ENCODE results near the gene HNF1B.

Gene HNF1B, protein sequence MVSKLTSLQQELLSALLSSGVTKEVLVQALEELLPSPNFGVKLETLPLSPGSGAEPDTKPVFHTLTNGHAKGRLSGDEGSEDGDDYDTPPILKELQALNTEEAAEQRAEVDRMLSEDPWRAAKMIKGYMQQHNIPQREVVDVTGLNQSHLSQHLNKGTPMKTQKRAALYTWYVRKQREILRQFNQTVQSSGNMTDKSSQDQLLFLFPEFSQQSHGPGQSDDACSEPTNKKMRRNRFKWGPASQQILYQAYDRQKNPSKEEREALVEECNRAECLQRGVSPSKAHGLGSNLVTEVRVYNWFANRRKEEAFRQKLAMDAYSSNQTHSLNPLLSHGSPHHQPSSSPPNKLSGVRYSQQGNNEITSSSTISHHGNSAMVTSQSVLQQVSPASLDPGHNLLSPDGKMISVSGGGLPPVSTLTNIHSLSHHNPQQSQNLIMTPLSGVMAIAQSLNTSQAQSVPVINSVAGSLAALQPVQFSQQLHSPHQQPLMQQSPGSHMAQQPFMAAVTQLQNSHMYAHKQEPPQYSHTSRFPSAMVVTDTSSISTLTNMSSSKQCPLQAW

DNA sequence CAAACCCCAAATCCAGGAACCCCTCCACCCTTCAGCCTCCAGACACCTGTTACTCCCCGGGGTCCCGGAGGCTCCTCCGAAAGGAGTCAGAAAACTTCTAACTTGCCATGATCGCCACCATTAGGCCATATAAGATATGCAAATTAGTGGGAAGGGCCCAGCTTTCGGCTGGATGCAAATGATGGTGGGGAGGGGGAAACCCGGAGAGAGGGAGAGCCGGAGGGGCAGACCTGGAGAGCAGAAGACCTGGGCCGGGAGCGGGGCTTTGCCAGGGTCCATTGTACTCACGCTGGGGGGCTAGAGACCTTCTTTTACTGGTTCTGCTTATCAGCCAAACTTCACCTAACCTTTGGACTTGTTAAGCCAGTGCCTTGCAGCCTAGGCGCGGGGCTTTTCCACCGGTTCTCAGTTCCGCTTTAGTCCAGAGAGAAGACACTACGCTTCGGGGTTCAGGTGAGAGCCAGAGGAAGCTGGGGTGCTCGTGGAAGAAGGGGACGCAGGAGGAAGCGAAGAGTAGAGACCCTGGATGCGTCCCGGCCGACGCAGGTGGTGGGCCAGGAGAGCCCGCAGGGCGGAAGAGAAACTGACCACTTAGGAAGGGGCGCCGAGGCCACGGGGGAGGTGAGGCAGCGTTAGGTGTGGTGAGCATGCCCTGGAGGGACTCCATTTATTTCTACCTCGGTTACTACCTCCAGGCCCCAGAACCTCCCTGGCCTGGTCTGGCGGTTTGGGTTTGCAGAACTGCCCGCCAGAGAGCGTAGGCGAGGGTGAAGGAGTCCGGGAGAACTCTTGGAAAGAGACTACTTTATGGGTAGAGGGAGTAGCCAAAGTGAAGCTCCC is at the start of gene HNF1B:
HNF1B (minus strand) TSS at position 99 of the 840 bp plus-strand sequence. CDS start 175 bp downstream, outside the sequence.
- Histone ChIP-seq H3K4me3 (peak within 1 kb of the TSS; percentile 32), H3K27ac (no peak within 1 kb of the TSS)
- TF ChIP-seq, protein P1, sequence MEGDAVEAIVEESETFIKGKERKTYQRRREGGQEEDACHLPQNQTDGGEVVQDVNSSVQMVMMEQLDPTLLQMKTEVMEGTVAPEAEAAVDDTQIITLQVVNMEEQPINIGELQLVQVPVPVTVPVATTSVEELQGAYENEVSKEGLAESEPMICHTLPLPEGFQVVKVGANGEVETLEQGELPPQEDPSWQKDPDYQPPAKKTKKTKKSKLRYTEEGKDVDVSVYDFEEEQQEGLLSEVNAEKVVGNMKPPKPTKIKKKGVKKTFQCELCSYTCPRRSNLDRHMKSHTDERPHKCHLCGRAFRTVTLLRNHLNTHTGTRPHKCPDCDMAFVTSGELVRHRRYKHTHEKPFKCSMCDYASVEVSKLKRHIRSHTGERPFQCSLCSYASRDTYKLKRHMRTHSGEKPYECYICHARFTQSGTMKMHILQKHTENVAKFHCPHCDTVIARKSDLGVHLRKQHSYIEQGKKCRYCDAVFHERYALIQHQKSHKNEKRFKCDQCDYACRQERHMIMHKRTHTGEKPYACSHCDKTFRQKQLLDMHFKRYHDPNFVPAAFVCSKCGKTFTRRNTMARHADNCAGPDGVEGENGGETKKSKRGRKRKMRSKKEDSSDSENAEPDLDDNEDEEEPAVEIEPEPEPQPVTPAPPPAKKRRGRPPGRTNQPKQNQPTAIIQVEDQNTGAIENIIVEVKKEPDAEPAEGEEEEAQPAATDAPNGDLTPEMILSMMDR (IDR thresholded peaks at IDR 0.05) = no peak
- no peak for DNase-seq (ENCODE audit: low spot score)

DNA sequence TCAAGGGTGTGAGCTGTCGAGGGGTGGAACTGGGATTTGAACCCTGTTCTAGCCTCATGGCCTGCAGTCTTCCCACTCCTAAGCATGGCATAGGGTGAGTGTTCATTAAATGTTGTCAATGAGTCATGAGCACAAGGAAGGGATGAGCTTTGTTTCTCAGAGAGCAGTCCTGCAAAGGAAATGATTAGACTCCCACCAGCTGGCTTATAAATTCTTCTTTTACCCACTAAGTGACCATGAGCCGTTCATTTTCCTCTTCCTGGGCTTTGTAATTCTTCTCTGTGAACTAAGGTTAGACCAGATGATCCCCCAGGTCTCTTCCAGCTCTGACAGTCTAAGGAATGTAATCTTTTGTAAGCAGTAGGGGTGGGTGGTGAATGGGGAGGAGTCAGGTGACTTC is 47.9 kb upstream of the HNF1B start:
- H3K4me3 ChIP-seq = no peak overlapping the region
- no peak overlapping the region for H3K27ac ChIP-seq
- TF ChIP-seq, protein P1 (IDR thresholded peaks at IDR 0.05) = no peak
- no peak for DNase-seq (ENCODE audit: low spot score)

DNA sequence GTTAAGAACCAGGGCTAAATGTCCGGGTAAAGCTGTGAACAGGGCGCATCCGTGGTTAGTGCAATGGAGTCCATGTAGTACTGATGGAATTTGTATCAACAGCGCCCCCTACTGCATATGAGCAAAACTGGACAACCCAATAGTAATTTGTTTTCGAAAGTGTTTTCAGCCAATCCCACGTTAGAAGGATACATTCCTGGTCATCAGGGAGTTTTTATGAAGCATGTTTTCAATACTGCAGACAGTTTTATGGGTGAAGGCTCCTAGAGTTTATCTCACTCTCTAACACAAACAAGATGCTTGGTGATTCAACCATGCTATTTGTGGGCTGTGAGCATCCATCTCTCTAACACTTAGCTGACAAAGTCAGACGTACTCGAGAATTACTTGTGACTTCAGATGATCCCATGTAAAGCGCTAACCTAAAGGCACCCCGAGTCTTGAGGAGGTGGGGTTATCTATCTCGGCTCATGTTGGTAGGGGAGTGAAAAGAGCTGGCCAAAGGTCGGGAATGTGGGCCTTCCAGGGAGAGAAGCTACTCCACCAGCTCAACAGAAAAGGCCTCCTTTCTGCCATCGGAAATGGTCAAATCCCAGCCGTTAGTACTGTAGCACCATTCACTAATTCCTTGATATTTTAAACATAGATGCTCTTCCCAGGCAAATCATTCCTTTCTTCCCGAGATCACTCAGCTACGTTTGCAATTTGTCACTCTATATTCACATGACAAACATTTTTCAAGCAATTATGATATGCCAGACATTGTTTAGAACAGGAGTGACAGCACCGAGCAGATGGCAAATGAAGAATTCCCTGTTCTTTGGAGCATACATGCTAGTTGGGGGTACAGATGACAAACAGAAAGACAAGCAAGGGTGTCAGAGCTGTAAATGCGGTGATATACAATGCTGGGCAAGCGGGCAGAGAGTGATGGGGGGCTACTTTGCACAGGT is 46.9 kb upstream of the HNF1B start:
- no peak overlapping the region for H3K27ac ChIP-seq
- no peak for DNase-seq (ENCODE audit: low spot score)
- H3K4me3 ChIP-seq = no peak overlapping the region
- TF ChIP-seq, protein P1 (IDR thresholded peaks at IDR 0.05) = no peak

DNA sequence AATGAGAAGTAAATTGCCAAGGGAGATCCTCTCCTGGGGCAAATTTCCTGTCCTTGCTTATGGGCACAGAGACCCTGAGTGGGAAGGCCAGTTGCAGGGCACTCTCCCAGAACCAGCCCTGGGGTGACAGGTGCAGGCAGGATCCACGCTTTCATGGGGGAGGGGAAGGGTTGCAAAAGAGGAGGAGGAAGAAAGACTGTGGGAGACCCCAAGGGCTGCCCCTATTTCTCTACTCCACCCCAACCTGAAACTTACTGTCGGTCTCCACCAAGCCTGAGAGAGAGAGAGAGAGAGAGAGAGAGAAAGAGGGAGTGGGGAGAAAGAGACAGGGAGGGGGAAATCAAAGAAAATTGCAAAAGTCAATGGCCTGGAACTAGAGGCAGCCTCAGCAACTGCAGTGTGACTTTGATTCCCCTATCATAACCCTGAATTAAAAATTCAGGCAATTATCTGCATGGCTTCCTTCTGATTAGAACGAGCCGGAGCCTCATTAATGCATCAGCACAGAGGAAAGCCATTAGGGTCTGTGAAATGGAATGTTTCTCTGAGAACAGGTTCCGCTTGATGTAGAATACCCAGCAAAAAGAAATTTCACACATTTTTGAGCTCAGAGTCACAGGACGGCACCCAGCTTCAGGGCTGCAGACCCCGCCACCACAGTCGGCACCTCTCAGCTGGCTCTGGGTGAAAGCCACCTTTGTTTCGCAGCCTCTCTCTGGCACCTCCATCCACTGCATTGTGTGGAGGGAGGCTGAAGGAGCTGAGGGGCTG is 45.1 kb upstream of the HNF1B start:
- TF ChIP-seq, protein P1 (IDR thresholded peaks at IDR 0.05) = no peak
- DNase-seq (ENCODE audit: low spot score) = no peak
- Histone ChIP-seq H3K27ac (no peak overlapping the region), H3K4me3 (no peak overlapping the region)

DNA sequence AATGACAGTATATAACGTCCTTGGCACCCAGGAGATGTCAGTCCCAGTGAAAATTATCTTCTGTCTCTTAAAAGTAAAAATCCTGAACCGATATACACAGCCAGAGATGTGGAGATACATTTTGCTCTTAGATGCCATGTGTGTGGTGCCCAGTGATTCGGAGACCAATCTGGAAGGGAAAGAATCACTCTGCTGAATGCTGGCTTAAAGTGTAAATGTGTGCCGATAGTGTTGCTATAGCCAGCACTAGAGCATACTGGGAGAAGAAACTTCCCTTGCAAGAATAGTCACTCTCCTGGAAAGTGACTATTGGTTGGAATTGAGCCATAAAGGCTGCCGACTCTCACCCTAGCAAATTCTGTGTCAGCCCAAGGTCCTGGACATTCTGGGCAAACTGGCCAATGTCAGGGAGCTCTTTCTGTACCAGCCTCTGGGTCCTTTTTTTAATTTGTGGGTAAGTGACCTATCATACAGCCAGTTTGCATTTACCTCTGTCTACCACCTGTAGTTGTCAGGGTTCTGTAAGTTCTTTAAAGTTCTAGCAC is 44.2 kb upstream of the HNF1B start:
- Histone ChIP-seq H3K27ac (no peak overlapping the region), H3K4me3 (no peak overlapping the region)
- TF ChIP-seq, protein P1 (IDR thresholded peaks at IDR 0.05) = no peak
- DNase-seq (ENCODE audit: low spot score) = no peak

All from coronary artery (tissue), 2 donors.